Measurements from ENCODE around the gene SNN.
A peak's percentile ranks its signal among the peaks of the same experiment; 100 is the strongest.

SNN gene

DNA sequence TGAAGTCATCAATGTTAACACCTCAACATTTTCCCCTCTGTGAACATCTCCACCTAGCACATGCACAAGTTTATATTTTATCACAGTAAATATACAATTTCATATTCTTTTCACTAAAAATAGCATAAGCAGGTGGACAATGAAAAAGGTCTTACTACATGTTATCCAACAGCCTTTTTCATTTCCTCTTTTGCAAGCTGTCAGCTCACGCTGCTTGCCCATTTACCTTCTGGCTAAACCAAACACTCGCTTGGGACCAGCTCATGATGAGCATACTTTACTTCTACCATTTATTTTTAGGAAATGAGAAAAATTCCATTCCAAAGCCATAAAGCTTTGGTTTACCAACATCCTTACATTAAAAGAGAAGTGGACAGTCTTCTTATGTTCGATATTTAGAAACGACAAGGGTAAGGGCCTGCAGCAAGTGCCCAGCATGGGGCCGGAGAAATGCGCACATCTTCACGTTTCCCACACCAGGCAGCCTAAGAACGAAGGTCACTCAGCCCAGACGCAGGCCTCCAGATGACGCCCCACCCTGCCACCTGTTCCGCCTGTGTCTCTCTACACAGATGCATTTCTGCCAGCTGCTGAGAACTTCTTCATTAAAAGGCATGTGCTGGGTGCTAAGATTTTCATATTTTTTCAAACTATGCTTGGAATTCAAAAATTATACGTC is 13.9 kb downstream of the SNN start:
- no peak for DNase-seq

GRCh38 chr16:11682655-11683096 is 14.4 kb downstream of the SNN start:
- no peak for DNase-seq

DNA sequence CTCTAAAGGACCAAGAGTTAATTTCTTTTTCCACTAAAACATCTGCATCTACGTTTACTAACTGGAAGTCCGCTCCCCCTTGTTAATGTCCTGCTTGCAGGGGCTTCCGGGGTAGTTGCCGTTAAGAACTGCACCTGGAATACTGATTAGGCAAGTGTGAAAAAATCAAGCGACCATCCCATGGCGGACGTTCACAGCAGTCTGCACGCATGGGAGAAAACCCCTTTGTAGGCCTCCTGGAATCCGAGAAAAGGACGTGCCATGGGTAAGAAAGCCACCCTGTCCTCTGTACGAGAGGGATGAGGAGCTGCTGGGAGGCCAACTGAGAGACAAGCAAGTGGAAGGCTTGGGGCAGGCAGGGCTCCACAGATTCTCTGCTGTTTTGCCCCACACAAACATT is 14.9 kb downstream of the SNN start:
- DNase-seq = no peak

DNA sequence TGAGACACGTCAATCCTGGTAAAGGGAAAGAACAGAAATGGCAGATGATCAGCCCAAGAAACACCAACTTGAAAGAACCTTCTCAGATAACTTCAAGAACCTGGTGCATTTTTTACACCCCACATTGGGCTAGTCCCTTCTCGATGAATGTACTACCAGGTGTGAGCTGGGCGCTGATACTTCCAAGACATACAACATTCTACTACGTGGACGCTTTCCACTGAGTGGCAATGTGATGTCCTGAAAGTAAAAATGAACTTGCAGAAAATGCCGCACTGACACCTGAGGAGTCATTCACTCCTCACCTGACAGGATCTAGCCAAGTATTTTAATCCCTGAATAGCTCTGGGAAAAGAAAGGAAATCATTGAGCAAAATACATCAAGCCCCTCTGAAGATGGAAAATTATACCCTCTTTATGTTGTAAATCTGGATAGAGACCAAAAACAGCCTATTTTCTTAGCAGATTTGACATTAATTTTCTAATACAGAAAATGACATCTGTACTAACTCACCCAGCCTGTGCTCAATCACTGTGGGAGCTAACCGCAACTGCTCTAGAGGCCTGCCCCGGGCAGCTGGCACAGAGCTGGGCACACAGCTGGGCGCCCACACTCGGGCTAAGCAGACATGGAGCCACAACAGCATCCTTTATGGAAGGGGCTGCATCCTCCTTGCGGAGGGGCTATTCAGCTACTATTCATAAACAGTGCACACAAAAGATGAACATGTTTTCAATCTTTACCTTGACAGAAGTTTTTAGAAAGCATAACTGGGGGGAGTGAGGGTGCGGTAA is 16.2 kb downstream of the SNN start:
- DNase-seq = no peak

DNA sequence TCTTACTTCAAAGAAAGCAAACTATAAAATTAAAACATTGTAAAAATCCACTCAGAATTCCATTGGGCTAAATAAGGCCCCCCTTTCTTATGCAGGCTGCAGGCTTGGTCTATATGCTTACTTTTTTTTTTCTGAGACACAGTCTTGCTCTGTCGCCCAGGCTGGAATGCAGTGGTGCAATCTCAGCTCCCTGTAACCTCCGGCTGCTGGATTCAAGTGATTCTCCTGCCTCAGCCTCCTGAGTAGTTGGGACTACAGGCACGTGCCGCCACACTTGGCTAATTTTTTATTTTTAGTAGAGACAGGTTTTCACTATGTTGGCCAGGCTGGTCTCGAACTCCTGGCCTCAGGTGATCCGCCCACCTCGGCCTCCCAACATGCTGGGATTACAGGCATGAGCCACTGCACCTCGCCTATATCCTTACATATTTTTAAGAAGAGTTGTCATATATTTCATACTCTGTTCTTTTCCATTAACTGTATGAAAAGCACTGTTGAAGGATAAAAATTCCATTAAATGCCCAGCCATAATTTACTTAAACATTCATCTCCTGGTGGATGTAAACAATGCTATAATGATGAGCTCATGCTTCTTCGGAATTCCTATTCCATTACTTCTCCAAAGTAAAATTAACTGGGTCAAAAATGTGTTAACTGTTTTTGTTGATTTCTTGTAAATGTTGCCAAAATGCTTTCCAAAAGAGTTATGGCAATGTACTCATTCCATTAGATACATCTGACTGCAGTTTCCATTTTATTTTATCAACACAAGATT is 17.8 kb downstream of the SNN start:
- DNase-seq = no peak

- no peak for DNase-seq
These were observed 18.6 kb downstream of the SNN start for GRCh38 chr16:11686713-11687380.

DNA sequence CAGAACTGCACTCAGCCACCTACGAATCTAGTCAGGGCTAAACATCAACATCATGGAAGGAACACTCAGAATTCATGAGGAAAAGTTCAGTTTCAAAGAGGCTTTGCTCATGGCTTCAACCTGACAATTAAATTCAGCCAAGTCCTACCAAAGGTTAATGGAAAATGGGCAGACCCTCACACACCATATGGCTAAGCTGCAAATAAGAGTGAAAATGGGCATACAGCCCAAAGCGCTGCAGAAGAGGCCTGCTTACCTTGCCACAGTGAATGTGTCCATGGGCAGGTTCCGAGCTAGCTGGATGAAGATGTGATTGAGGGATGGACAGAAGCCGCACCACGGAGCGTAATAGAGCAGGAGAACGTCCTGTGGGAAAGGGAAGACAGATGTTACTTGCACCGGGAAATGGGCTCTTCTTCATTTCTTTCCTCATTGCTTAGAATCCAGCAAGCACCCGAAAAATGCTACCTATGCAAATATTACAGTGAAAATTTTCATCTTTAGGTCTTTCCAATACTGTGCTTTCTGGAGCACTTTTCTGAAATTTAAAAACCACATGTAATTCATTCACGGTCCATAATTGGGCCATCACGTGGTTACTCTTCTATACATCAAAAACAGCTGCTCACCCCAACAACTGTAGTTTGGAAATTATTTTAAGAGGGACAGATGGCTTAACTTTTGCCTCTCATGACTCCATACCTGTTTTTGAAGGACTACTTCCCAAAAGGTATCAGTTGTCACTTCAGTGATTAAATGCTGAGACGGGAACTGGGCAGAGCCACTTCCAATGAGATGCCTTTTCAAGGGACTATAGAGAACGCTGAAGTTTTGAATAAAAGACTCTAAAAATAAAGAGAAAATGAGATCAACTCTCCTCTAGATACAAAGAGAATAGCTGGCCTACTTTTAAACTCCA is 19.6 kb downstream of the SNN start:
- DNase-seq = no peak

- no peak for DNase-seq
These were observed 20.2 kb downstream of the SNN start for GRCh38 chr16:11688520-11688886.

GRCh38 chr16:11689031-11689840 is 21.0 kb downstream of the SNN start:
- DNase-seq = no peak

DNA sequence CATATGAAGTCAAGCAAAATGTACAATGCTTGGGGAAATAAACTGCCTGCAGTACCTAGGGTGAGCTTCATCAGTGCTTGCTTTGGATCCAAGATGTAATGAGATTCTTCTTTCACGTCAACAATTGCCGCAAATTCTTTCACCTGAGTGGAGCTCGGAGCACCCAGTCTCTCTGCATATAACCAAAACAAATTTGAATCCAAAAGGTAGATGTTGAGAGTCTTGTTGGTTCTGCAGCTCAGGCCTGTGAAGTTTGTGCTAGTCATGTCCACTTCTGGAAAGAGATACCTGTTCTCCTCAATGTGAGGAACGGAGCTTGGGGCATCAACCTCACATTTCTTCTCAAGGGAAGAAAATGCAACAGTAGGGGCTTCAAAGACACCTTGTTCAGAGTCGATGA is 23.0 kb downstream of the SNN start:
- DNase-seq = no peak

DNA sequence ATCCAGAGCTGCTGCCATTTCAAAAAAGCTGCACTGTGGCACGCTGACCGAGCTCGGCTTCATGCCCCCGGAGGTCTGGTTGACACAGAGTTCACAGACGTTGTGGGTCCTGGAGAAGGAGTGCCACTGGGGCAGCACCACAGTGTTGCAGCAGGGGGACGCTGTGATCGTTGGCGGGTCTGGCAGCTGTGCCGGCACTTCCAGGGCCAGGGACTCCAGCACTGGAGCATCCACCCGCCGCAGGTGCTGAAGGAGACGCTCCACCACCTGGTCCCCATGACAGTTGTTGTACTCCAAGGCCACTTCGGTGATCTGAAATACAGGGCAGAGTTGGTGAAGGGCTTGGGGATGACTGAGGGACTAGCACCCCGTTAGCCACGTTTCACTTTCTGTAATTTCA is 23.5 kb downstream of the SNN start:
- DNase-seq = no peak

- no peak for DNase-seq
These were observed 23.9 kb downstream of the SNN start for GRCh38 chr16:11692171-11692570.

DNA sequence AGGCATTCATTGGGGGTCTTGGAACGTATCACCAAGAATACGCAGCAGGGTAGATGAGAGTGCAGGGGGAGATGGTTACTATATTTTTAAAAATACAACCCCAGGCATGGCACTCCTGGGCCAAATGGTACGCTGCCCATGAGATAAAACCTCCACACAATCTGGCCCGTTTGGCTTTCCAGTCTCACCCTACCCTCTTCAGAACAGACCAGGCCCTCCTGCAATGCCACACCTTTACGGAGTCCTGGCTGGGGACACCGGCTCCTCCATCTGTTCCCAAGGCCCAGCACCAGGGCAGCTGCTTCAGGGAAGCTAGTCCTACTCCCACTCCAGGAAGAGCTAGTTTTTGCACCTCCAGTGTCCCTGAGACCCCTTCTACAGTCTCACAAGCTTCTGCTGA is 24.4 kb downstream of the SNN start:
- no peak for DNase-seq

DNA sequence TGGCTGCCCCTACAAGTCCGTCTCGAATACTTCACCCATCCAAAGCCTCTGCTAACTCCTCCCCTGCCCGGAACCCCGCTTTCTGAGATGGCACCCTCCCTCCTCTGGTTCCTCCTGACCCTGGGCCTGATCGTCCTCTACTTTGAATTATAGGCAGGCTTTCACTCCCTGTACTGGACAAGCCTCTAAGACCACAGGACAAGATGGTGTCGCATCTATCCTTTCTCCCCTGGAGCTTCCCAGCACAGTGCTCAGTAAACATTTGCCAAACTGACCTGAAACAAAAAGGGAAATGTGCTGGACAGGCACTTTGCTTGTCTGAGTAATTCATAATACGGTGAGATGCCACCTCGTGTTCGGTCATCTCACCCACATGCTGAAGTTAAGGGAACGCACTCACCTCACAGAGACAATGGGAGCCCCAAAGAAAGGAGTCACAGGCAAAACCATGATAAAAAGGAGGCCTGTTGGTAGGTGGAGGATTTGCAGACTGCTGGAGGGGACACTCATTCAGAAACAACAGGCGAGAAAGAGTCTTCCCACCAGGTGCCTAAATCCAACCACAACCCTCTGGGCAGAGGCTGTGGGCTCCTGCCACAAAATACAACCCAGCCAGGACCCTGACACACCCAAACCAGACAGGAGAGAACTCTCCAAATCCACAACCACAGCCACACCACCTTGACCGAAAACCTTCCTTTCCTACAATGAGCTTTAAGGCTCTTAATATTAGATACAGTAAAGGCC is 28.2 kb downstream of the SNN start:
- DNase-seq = no peak

DNA sequence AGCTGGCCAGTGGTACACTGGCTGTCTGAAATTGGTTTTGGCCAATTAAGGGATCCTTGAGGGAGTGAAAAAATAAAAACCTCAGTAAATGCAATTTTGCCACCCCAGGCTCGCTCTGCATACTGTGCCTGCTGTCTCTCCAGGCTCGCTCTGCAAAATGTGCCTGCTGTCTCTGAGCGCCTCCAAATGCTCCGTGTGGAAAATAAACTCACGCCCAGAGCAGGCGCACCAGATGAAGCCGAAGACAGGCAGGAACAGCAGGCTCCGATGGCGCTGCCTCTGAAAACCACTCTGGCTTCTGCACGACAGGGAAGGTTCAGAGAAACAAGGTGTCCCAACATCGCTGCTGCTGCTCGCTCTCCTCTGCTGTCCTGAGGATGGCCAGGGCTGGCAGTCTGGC is 29.1 kb downstream of the SNN start:
- DNase-seq = no peak

- peak; percentile 18 for DNase-seq
These were observed 30.0 kb downstream of the SNN start for GRCh38 chr16:11698271-11698689.

DNA sequence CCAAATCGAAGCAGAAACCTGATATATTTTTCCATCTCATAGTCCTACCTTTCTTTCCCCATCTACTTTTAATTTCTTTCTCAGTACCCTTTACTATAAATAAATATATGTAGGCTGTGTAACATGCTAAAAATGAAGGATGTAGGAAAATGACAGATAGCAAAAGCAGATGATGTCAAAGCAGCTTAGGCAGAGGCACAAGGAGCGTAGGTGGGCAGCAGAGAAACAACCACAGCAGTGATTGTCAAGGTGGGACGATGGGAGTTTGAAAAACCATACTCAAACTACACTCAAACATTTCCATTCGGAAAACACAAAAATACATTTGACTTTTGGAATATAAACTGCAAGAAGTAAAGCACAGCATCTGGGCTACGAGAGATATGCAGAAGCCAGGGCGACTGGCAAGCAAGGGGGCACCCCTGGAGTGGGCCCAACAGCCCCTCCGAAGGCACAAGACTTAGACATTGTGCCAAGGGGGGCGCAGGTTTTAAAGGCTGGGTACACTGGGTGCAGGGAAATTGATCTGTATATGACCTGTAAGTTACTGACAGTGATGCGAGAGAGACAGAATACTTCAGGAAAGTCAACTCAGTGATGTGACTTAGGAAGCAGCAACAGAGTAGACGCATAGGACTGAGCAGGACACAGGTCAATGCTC is 31.1 kb downstream of the SNN start:
- DNase-seq = no peak

GRCh38 chr16:11700264-11701029 is 32.2 kb downstream of the SNN start:
- DNase-seq = no peak
